Activated T-helper 2 cell treated with anti-CD3 and anti-CD28 coated beads, Interferon-gamma antibody, Interleukin-2, Interleukin-4, amounts not matched to agents 10 μg/mL and 5 μg/mL and 100 μg/mL, durations not matched to agents 14 hours and 24 hours and 36 hours (primary cell): ENCODE results near the gene TFF3. TPM values are rescaled to one million over a fixed set of nuclear protein-coding genes. Genes with fewer than 3 reads are reported as not detected.

Experiments used
- DNase-seq: peaks from one replicate; pipeline ENCODE4 v3.0.0; 2021; ENCODE audit warnings: low spot score
- H3K27ac Mint-ChIP-seq: one replicate; pipeline ENCODE4 v1.8.0; 2021; ENCODE audit warnings: mixed read lengths
- H3K27me3 Mint-ChIP-seq: one replicate; pipeline ENCODE4 v1.8.0; 2021; ENCODE audit warnings: low read depth, mixed read lengths
- H3K36me3 Mint-ChIP-seq: one replicate; pipeline ENCODE4 v1.8.0; 2021; ENCODE audit warnings: low read depth, mixed read lengths
- H3K4me1 Mint-ChIP-seq: one replicate; pipeline ENCODE4 v1.8.0; 2021; ENCODE audit warnings: low read depth, mixed read lengths
- H3K4me3 Mint-ChIP-seq: one replicate; pipeline ENCODE4 v1.8.0; 2021; ENCODE audit warnings: low read depth, mild to moderate bottlenecking, moderate library complexity, mixed read lengths
- H3K9me3 Mint-ChIP-seq: one replicate; pipeline ENCODE4 v1.8.0; 2021; ENCODE audit warnings: mixed read lengths
- intact Hi-C: fragments of 100-400 bp; cut with micrococcal nuclease; formaldehyde crosslinking; loops from one replicate; pipeline ENCODE4 v1.15.1; 2023
- total RNA-seq: library from RNA; stranded (reverse); gene quantifications from 2 replicates; pipeline ENCODE4 v1.2.3, GENCODE V29; 2022

TFF3 gene
- not detected in 2 replicates for total RNA-seq

DNA sequence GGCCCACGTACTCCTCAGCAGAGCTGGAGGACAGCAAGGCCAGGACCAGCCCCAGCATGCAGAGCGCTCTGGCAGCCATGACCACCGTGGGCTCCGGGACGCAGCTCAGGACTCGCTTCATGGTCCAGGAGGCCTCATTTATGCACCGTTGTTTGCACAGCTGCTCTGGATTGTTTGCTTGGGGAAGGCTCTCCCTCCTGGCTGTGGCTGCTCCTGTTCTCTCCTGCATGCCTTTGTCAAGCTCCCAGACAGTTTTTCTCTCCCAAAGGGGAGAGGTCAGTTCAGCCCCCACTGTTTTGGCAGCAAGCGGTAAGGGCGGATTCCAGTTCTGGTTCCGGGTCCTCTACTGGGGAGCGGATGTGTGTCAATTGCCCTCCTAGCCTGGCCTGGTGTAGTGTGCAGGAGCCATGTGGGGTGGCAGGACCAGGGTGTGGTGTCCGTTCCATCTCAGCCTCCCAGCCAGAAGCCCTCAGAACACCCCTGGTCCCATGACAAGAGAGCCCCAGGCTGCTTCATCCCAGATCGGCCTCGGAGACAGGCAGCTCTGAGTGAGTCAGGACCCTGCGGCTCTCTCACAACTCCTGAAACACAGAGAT, at the start of gene TFF3:
Gene TFF3 (minus strand): TSS at position 114 of the 596 bp plus-strand sequence. CDS start 35 bp downstream, at position 79.
- no peak for DNase-seq
- intact Hi-C loops, result loop anchor here (10.0 kb wide), 1 partner anchor 219 kb away; no protein-coding TSS in a partner anchor
- no peaks in the 10 kb centered on the region for H3K36me3 Mint-ChIP-seq
- H3K9me3 Mint-ChIP-seq, result no peaks in the 10 kb centered on the region
- no peak within 1 kb of the TSS for H3K27ac Mint-ChIP-seq
- no peaks in the 10 kb centered on the region for H3K27me3 Mint-ChIP-seq
- no peak within 1 kb of the TSS for H3K4me3 Mint-ChIP-seq
- H3K4me1 Mint-ChIP-seq, result peaks cover 5% of the 10 kb centered on the region

DNA sequence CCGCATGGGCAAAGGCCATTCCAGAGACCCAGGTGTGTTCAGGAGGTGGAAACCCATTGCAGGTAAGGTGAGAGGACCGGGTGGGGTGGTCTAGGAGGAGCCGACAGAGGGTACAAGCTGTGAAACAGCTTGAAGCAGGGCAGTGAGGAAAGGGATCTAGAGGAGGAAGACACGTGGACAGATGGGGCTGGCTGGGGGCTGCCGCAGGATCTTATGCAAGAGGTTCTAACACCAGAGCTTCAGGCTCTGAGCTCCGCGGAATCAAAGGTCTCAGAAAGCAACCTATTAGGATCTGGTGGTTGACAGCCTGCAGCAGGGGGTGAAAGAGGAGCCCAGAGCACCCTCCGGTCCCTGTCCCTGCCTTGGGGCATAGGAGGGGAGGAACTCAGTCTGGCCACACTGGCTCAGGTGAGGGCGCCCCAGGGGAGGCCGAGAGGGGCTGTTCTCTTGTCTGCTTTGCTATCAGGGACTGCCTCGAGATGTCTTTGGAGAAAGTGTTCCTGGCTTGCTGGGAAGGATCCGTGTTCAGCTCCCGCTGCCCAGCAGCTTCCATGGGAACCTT, 49.2 kb upstream of the TFF3 start:
- Mint-ChIP-seq H3K9me3 (no peaks in the 10 kb centered on the region), H3K4me1 (peaks cover 14% of the 10 kb centered on the region), H3K36me3 (peaks cover 3% of the 10 kb centered on the region), H3K27ac (no peak overlapping the region), H3K27me3 (peaks cover 5% of the 10 kb centered on the region), H3K4me3 (no peak overlapping the region)
- no peak for DNase-seq
- intact Hi-C loops, result no loop called here

DNA sequence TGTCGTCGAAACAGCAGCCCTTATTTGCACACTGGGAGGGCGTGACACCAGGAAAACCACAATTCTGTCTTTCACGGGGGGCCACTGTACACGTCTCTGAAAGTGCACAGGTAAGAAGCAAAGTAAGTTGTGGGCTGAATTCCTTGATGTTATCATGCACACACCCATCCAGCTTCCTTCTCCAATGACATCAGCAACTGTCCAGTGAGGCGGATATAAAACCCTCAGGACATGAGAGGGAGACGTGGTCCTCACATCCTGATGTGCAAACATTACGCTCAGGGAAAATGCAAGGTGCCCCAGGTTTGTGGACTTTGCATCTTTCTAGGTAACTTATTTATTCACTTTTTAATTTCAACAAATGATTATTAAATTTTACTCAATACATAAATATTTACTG, 48.1 kb upstream of the TFF3 start:
- Mint-ChIP-seq H3K27ac (no peak overlapping the region), H3K4me1 (peaks cover 8% of the 10 kb centered on the region), H3K4me3 (no peak overlapping the region), H3K9me3 (no peaks in the 10 kb centered on the region), H3K27me3 (peaks cover 5% of the 10 kb centered on the region), H3K36me3 (no peaks in the 10 kb centered on the region)
- no peak for DNase-seq
- intact Hi-C loops, result no loop called here

DNA sequence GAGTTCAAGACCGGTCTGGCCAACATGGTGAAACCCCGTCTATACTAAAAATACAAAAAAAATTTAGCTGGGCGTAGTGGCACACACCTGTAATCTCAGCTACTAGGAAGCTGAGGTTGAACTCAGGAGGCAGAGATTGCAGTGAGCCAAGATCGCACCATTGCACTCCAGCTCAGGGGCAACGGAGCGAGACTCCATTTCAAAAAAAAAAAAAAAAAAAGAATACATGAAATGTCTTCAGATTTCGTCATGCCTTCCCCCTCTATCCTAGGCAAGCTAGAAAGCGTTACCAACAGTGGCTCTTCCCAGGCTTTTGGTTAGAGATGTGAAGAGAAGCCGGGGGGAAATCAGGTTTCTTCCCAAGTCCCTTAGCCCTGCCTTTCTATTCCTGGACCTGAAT, 47.5 kb upstream of the TFF3 start:
- intact Hi-C loops, result no loop called here
- Mint-ChIP-seq H3K4me3 (no peak overlapping the region), H3K9me3 (no peaks in the 10 kb centered on the region), H3K4me1 (peaks cover 3% of the 10 kb centered on the region), H3K36me3 (no peaks in the 10 kb centered on the region), H3K27me3 (peaks cover 9% of the 10 kb centered on the region), H3K27ac (no peak overlapping the region)
- DNase-seq, result no peak

- intact Hi-C loops, result no loop called here
- Mint-ChIP-seq H3K4me3 (no peak overlapping the region), H3K27me3 (peaks cover 9% of the 10 kb centered on the region)
Observed at GRCh38 chr21:42362198-42362597, 47.0 kb upstream of the TFF3 start.

GRCh38 chr21:42361286-42361685, 46.1 kb upstream of the TFF3 start:
- no peaks in the 10 kb centered on the region for H3K36me3 Mint-ChIP-seq
- H3K27ac Mint-ChIP-seq, result no peak overlapping the region
- H3K4me1 Mint-ChIP-seq, result peaks cover 2% of the 10 kb centered on the region
- DNase-seq, result no peak
- intact Hi-C loops, result no loop called here
- no peak overlapping the region for H3K4me3 Mint-ChIP-seq
- peaks cover 13% of the 10 kb centered on the region for H3K27me3 Mint-ChIP-seq
- peaks cover 10% of the 10 kb centered on the region for H3K9me3 Mint-ChIP-seq

More at GRCh38 chr21:42362198-42362597, 47.0 kb upstream of the TFF3 start:
- no peak for DNase-seq
- no peak overlapping the region for H3K27ac Mint-ChIP-seq
- no peaks in the 10 kb centered on the region for H3K36me3 Mint-ChIP-seq
- peaks cover 2% of the 10 kb centered on the region for H3K4me1 Mint-ChIP-seq
- peaks cover 2% of the 10 kb centered on the region for H3K9me3 Mint-ChIP-seq

DNA sequence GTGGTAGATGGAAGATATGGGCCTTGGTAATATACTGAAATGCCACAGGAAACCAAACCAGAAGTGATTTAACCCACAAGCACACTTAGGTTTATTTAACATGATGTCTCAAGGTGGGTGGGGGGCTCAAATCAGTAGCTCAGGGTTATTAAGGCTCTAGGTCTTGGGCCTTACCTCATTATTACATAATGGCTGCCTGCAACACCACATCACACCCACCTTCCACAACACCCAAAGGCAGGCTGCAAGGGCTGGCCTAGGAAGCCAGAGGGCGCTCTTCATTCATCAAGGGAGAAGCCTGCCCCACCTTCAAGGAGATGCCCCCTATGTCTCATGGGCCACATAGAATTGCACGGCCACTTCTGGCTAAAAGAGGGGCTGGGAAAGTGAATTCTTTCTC, 45.1 kb upstream of the TFF3 start:
- Mint-ChIP-seq H3K9me3 (peaks cover 16% of the 10 kb centered on the region), H3K36me3 (peaks cover 3% of the 10 kb centered on the region), H3K4me1 (peaks cover 2% of the 10 kb centered on the region), H3K4me3 (no peak overlapping the region), H3K27ac (no peak overlapping the region), H3K27me3 (peaks cover 13% of the 10 kb centered on the region)
- intact Hi-C loops, result no loop called here
- no peak for DNase-seq

GRCh38 chr21:42358937-42359336, 43.7 kb upstream of the TFF3 start:
- Mint-ChIP-seq H3K27me3 (peaks cover 12% of the 10 kb centered on the region), H3K9me3 (peaks cover 30% of the 10 kb centered on the region), H3K36me3 (peaks cover 3% of the 10 kb centered on the region), H3K4me3 (no peak overlapping the region), H3K27ac (no peak overlapping the region), H3K4me1 (peaks cover 2% of the 10 kb centered on the region)
- intact Hi-C loops, result no loop called here
- DNase-seq, result no peak

GRCh38 chr21:42358261-42358660, 43.1 kb upstream of the TFF3 start:
- Mint-ChIP-seq H3K36me3 (peaks cover 3% of the 10 kb centered on the region), H3K4me1 (peaks cover 1% of the 10 kb centered on the region), H3K9me3 (peaks cover 37% of the 10 kb centered on the region), H3K4me3 (no peak overlapping the region), H3K27me3 (peaks cover 15% of the 10 kb centered on the region), H3K27ac (no peak overlapping the region)
- DNase-seq, result no peak
- intact Hi-C loops, result no loop called here

DNA sequence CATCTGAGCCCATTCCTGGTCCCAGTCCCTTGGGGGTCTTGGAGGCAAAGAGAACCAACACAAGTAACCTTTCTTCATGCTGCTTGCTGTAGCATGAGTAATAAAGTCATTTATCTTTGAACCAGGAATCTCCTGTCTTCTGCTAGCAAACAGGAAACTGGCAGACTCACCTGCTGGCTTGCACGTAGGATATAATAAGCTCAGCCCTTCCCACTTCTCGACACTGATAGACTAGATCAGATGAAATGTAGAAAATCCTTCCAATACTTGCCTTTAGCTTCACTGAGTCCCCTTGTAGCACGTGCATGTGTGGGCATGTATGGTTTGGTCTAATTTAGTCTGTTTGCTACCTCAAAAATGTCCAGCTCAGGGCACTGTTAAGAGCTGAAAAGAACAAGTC, 42.1 kb upstream of the TFF3 start:
- no peak overlapping the region for H3K4me3 Mint-ChIP-seq

DNA sequence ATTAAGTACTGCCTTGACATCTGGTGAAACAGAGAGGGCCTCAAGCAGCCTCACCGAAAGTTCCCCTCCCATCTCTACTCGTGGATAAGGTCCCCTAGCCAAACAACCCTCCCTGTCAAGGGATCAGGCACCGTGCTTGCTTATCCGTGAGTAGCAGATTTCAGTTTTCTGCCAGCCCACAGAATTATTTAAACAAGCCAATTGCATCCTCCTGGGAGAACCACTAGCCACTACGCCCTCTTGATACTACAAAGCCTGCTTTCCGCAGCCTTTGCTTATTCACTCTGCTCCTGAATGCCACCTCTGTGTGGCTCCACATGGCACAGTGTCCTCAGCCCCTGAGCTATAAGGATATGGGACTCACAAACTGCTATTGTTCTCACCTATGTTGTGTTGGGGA, 41.4 kb upstream of the TFF3 start:
- H3K36me3 Mint-ChIP-seq, result peaks cover 3% of the 10 kb centered on the region
- H3K27ac Mint-ChIP-seq, result no peak overlapping the region
- peaks cover 17% of the 10 kb centered on the region for H3K27me3 Mint-ChIP-seq
- H3K4me3 Mint-ChIP-seq, result no peak overlapping the region
- DNase-seq, result no peak
- intact Hi-C loops, result no loop called here
- H3K9me3 Mint-ChIP-seq, result peaks cover 37% of the 10 kb centered on the region
- H3K4me1 Mint-ChIP-seq, result no peaks in the 10 kb centered on the region

More for the DNA sequence above, 42.1 kb upstream of the TFF3 start:
- H3K36me3 Mint-ChIP-seq, result peaks cover 3% of the 10 kb centered on the region
- intact Hi-C loops, result no loop called here
- H3K27me3 Mint-ChIP-seq, result peaks cover 17% of the 10 kb centered on the region
- H3K9me3 Mint-ChIP-seq, result peaks cover 37% of the 10 kb centered on the region
- H3K27ac Mint-ChIP-seq, result no peak overlapping the region
- DNase-seq, result no peak
- no peaks in the 10 kb centered on the region for H3K4me1 Mint-ChIP-seq

DNA sequence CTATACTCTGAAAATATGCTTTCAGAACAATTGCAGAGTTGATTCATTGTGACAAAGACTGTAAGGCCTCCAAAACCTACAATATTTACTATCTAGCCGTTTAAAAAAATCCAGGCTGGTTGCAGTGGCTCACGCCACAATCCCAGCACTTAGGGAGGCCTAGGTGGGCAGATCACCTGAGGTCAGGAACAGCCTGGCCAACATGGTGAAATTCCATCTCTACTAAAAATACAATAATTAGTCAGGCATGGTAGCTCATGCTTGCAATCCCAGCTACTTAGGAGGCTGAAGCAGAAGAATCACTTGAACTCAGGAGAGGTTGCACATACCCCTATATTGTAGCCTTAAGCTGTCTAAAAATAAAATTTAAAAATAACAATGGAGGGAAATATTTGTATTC, 40.8 kb upstream of the TFF3 start:
- Mint-ChIP-seq H3K4me3 (no peak overlapping the region), H3K9me3 (peaks cover 37% of the 10 kb centered on the region), H3K4me1 (no peaks in the 10 kb centered on the region), H3K27me3 (peaks cover 17% of the 10 kb centered on the region), H3K27ac (no peak overlapping the region), H3K36me3 (peaks cover 3% of the 10 kb centered on the region)
- intact Hi-C loops, result no loop called here
- DNase-seq, result no peak

DNA sequence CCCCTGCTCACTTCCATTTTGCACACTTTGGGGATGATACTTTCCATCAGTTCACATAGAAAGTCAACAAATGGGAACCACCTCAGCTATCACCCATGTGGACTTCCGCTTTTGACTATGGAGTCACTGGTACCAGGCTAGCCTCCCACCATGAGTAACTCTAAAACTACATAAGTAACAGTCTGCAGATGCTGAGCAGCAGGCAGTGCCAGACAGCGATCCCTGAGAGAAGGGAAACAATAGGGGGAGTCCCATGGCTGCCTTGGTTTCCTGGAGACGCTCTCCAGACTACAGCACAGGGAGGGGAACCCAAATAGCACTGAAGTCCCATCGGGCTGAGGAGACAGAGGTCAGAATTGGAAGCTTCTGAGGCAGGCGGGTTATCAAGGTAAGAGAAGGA, 38.4 kb upstream of the TFF3 start:
- H3K9me3 Mint-ChIP-seq, result peaks cover 37% of the 10 kb centered on the region
- H3K4me3 Mint-ChIP-seq, result no peak overlapping the region
- peaks cover 3% of the 10 kb centered on the region for H3K36me3 Mint-ChIP-seq
- no peak overlapping the region for H3K27ac Mint-ChIP-seq
- H3K4me1 Mint-ChIP-seq, result no peaks in the 10 kb centered on the region
- H3K27me3 Mint-ChIP-seq, result peaks cover 17% of the 10 kb centered on the region
- intact Hi-C loops, result no loop called here
- DNase-seq, result no peak
